ENCODE data around the gene MACROD2. TPM values are rescaled to one million over a fixed set of nuclear protein-coding genes. Genes with fewer than 3 reads are reported as not detected.

Gene MACROD2
- total and polyA plus RNA-seq, 2 experiments from 2014 or later: 2.8 to 4.3 TPM

- H3K4me2 ChIP-seq: no peak overlapping the region
- no peaks in the 10 kb centered on the region for H3K36me3 ChIP-seq (ENCODE audit: insufficient read depth)
- no peaks in the 10 kb centered on the region for H3F3A ChIP-seq (replicated peaks; ENCODE audit: low read depth)
- no peaks in the 10 kb centered on the region for H3K4me1 ChIP-seq (ENCODE audit: insufficient read depth)
- no peaks in the 10 kb centered on the region for H3K27me3 ChIP-seq (ENCODE audit: insufficient read depth)
- Mint-ChIP-seq H3K27ac (no peak overlapping the region), H3K36me3 (ENCODE audit: low read depth) (no peaks in the 10 kb centered on the region), H3K4me3 (no peak overlapping the region), H3K27me3 (ENCODE audit: insufficient read depth, low read depth, poor library complexity) (no peaks in the 10 kb centered on the region), H3K4me1 (peaks cover 8% of the 10 kb centered on the region), H3K9me3 (no peaks in the 10 kb centered on the region)
- TF ChIP-seq CREB1 (CRISPR knock-in tag; IDR thresholded peaks at IDR 0.05; ENCODE audit: low read depth) (no peak), ZNF114 (CRISPR knock-in tag; IDR thresholded peaks at IDR 0.05) (no peak), EZH2phosphoT487 (IDR thresholded peaks at IDR 0.05; ENCODE audit: unreplicated experiment) (no peak), JUNB (IDR thresholded peaks at IDR 0.05; ENCODE audit: unreplicated experiment) (no peak), ZNF331 (CRISPR knock-in tag; IDR thresholded peaks at IDR 0.05; ENCODE audit: low read depth) (no peak), ZNF462 (CRISPR knock-in tag; IDR thresholded peaks at IDR 0.05) (no peak), STAT1 (IDR thresholded peaks at IDR 0.05; ENCODE audit: unreplicated experiment) (no peak), POLR2AphosphoS5 (IDR thresholded peaks at IDR 0.05; ENCODE audit: low read depth) (no peak), NANOG (IDR thresholded peaks at IDR 0.05; ENCODE audit: borderline replicate concordance) (no peak), ETS1 (IDR thresholded peaks at IDR 0.05) (no peak), EZH2 (IDR thresholded peaks at IDR 0.05; ENCODE audit: low read depth, unreplicated experiment) (no peak)
- TF ChIP-seq, protein P1, sequence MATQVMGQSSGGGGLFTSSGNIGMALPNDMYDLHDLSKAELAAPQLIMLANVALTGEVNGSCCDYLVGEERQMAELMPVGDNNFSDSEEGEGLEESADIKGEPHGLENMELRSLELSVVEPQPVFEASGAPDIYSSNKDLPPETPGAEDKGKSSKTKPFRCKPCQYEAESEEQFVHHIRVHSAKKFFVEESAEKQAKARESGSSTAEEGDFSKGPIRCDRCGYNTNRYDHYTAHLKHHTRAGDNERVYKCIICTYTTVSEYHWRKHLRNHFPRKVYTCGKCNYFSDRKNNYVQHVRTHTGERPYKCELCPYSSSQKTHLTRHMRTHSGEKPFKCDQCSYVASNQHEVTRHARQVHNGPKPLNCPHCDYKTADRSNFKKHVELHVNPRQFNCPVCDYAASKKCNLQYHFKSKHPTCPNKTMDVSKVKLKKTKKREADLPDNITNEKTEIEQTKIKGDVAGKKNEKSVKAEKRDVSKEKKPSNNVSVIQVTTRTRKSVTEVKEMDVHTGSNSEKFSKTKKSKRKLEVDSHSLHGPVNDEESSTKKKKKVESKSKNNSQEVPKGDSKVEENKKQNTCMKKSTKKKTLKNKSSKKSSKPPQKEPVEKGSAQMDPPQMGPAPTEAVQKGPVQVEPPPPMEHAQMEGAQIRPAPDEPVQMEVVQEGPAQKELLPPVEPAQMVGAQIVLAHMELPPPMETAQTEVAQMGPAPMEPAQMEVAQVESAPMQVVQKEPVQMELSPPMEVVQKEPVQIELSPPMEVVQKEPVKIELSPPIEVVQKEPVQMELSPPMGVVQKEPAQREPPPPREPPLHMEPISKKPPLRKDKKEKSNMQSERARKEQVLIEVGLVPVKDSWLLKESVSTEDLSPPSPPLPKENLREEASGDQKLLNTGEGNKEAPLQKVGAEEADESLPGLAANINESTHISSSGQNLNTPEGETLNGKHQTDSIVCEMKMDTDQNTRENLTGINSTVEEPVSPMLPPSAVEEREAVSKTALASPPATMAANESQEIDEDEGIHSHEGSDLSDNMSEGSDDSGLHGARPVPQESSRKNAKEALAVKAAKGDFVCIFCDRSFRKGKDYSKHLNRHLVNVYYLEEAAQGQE (IDR thresholded peaks at IDR 0.05; ENCODE audit: unreplicated experiment): no peak
- TF ChIP-seq, protein P2, sequence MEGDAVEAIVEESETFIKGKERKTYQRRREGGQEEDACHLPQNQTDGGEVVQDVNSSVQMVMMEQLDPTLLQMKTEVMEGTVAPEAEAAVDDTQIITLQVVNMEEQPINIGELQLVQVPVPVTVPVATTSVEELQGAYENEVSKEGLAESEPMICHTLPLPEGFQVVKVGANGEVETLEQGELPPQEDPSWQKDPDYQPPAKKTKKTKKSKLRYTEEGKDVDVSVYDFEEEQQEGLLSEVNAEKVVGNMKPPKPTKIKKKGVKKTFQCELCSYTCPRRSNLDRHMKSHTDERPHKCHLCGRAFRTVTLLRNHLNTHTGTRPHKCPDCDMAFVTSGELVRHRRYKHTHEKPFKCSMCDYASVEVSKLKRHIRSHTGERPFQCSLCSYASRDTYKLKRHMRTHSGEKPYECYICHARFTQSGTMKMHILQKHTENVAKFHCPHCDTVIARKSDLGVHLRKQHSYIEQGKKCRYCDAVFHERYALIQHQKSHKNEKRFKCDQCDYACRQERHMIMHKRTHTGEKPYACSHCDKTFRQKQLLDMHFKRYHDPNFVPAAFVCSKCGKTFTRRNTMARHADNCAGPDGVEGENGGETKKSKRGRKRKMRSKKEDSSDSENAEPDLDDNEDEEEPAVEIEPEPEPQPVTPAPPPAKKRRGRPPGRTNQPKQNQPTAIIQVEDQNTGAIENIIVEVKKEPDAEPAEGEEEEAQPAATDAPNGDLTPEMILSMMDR (conservative IDR thresholded peaks at IDR 0.05; ENCODE audit: low read depth in 2 of 2): no peak
- DNase-seq (ENCODE audit: low spot score): no peak
- no peak overlapping the region for H2AFZ ChIP-seq
- 0 out of 2 replicates have a peak, but pooled peaks cover 4% of the 10 kb centered on the region for H3K9me2 ChIP-seq (ENCODE audit: insufficient read depth)
- no peak for ATAC-seq
- no peaks in the 10 kb centered on the region for H4K20me1 ChIP-seq (replicated peaks; ENCODE audit: insufficient read depth)
- H3K4me3 ChIP-seq: no peak overlapping the region
- H3K27ac ChIP-seq (ENCODE audit: low read depth): no peak overlapping the region
- H3K79me2 ChIP-seq (replicated peaks; ENCODE audit: insufficient read depth): no peaks in the 10 kb centered on the region
Measured at GRCh38 chr20:15740046-15740775, 1744.9 kb downstream of the MACROD2 start.

Measured in GM23338 (cell line).